T-cell (primary cell): ENCODE data around the gene ILDR2. TPM values are rescaled to one million over a fixed set of nuclear protein-coding genes. Genes with fewer than 3 reads are reported as not detected.

Experiments
- ATAC-seq, 4 experiments: fragments of 200-7000 bp in 3 of 4; fragments of 150-1000 bp in 1 of 4; cut with Tn5 transposase; replicated peaks in 1 of 4; 1 replicate in 3 of 4; 2 replicates in 1 of 4; pipeline ENCODE4 v1.10.0; 2021; ENCODE audit warnings: moderate library complexity in 3 of 4, mild to moderate bottlenecking in 2 of 4, moderate number of reproducible peaks in 1 of 4
- CTCF ChIA-PET, 2 donors: fragments of 300-600 bp; sonication (Branson Sonifier 250); formaldehyde crosslinking; loops; one replicate each; lab custom pipeline; 2022; ENCODE audit warnings: antibody characterized with exemption in 2 of 2; lab: Charles Lee
- POLR2A ChIA-PET, 2 donors: fragments of 300-600 bp; sonication (Branson Sonifier 250); formaldehyde crosslinking; loops; one replicate each; lab custom pipeline; 2022; ENCODE audit warnings: antibody characterized with exemption in 2 of 2; lab: Charles Lee
- DNase-seq, 35 experiments: peaks; one replicate each; pipeline versions ENCODE4 v3.0.0 to v3.0.0-alpha.2; 2013 to 2023
- H3K27ac ChIP-seq: one replicate; pipeline ENCODE4 v1.5.1; 2013; ENCODE audit warnings: low read length
- H3K27me3 ChIP-seq, 2 experiments: replicated peaks in 1 of 2; 1 replicate in 1 of 2; 2 replicates in 1 of 2; pipeline versions ENCODE4 v1.6.1 to v1.7.0; 2013; ENCODE audit warnings: low read length in 1 of 2, mixed read lengths in 1 of 2; ENCODE audit not compliant: control insufficient read depth in 2 of 2, insufficient read depth in 2 of 2; ENCODE audit errors: extremely low read depth in 1 of 2
- H3K36me3 ChIP-seq, 2 donors: 1 replicate in 1 of 2; 2 replicates in 1 of 2; pipeline versions ENCODE4 v1.6.1 to v1.7.0; 2013; ENCODE audit warnings: low read length in 1 of 2; ENCODE audit not compliant: control insufficient read depth in 2 of 2, insufficient read depth in 1 of 2; ENCODE audit errors: extremely low read depth in 1 of 2
- H3K4me1 ChIP-seq, 2 experiments: 1 replicate in 1 of 2; 2 replicates in 1 of 2; pipeline versions ENCODE4 v1.6.1 to v1.7.0; 2013; ENCODE audit warnings: low read length in 2 of 2, mixed read lengths in 1 of 2; ENCODE audit not compliant: insufficient read depth in 2 of 2, control insufficient read depth in 1 of 2; ENCODE audit errors: extremely low read depth in 1 of 2
- H3K4me3 ChIP-seq, 2 donors: 1 replicate in 1 of 2; 2 replicates in 1 of 2; pipeline versions ENCODE4 v1.5.1 to v1.7.0; 2013; ENCODE audit warnings: mild to moderate bottlenecking in 2 of 2, low read length in 1 of 2, moderate library complexity in 1 of 2; ENCODE audit not compliant: control insufficient read depth in 1 of 2; ENCODE audit errors: extremely low read depth in 1 of 2
- H3K9me3 ChIP-seq: 2 replicates; pipeline ENCODE4 v1.7.0; 2013
- H3K27ac Mint-ChIP-seq, 2 donors: one replicate each; pipeline ENCODE4 v1.8.0; 2020 to 2021; ENCODE audit warnings: mild to moderate bottlenecking in 2 of 2, mixed read lengths in 2 of 2
- H3K27me3 Mint-ChIP-seq, 2 donors: one replicate each; pipeline ENCODE4 v1.8.0; 2021 to 2022; ENCODE audit warnings: mixed read lengths in 2 of 2
- H3K36me3 Mint-ChIP-seq: one replicate; pipeline ENCODE4 v1.8.0; 2021; ENCODE audit warnings: mixed read lengths
- H3K4me1 Mint-ChIP-seq, 3 donors: one replicate each; pipeline ENCODE4 v1.8.0; 2020 to 2022; ENCODE audit warnings: mixed read lengths in 3 of 3, mild to moderate bottlenecking in 1 of 3
- H3K4me3 Mint-ChIP-seq, 3 donors: one replicate each; pipeline ENCODE4 v1.8.0; 2020 to 2022; ENCODE audit warnings: mild to moderate bottlenecking in 3 of 3, mixed read lengths in 3 of 3, moderate library complexity in 3 of 3
- H3K9me3 Mint-ChIP-seq, 3 donors: one replicate each; pipeline ENCODE4 v1.8.0; 2020 to 2022; ENCODE audit warnings: mixed read lengths in 3 of 3
- WGBS: methylation state at CpG from one replicate; pipeline ENCODE4 v1.1.5; 2013; ENCODE audit warnings: missing lambda C conversion rate; ENCODE audit not compliant: insufficient coverage; 5-methylcytosine and 5-hydroxymethylcytosine counted together
- total RNA-seq, 35 experiments: library from RNA in 6 of 35; stranded (reverse) in 6 of 35; fragments of 120-200 nt in 1 of 35; gene quantifications; one replicate each; pipeline versions ENCODE4 v1.2.1 to v1.2.4 and lab custom pipeline; 2013 to 2026

ILDR2 gene
- total RNA-seq, 5 donors from 2014 or later (not counting 1 experiment from before 2014, with no cell fraction given) = 0.13 to 0.61 (median 0.30) TPM

DNA sequence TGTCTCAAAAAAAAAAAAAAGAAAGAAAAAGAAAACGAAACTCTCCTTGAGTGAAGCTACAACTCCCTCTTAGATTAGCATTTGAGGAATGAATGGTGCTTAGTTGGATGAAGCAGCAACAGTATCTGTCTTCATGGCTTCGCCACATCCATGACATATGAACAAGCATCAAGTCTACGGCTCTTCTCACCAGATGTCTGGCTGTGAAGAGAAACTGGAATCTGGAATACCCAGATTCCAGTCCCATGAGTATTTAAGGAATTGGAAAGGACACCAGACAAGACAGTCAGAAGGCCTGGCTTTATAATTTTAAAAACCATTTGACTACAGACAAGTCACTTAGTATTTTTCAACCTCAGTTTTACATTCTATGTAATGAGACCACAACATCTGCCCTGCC lies 61.2 kb downstream of the ILDR2 start:
- Mint-ChIP-seq H3K27me3 (peaks cover 8 to 16% of the 10 kb centered on the region in 2 donors), H3K9me3 (no peaks in the 10 kb centered on the region), H3K4me1 (peaks cover 0 to 7% (median 6%) of the 10 kb centered on the region in 3 donors), H3K27ac (no peak overlapping the region), H3K4me3 (no peak overlapping the region), H3K36me3 (no peaks in the 10 kb centered on the region)
- no peaks in the 10 kb centered on the region for H3K36me3 ChIP-seq
- H3K4me1 ChIP-seq = no peaks in the 10 kb centered on the region
- ATAC-seq (no peak), DNase-seq (no peak)
- H3K27me3 ChIP-seq = peaks cover 0 to 2% of the 10 kb centered on the region in 2 experiments
- CTCF ChIA-PET = interaction anchor here (0.6 to 10.6 kb wide), 4 partner anchors 37 to 147 kb away, joined by 3 to 325 read pairs (median 106); no protein-coding TSS in a partner anchor
- POLR2A ChIA-PET = no interaction called here
- H3K9me3 ChIP-seq = no peaks in the 10 kb centered on the region
- H3K27ac ChIP-seq = no peak overlapping the region
- no peak overlapping the region for H3K4me3 ChIP-seq
- no CpG with 5 or more reads among the region's 3 CpGs for WGBS

DNA sequence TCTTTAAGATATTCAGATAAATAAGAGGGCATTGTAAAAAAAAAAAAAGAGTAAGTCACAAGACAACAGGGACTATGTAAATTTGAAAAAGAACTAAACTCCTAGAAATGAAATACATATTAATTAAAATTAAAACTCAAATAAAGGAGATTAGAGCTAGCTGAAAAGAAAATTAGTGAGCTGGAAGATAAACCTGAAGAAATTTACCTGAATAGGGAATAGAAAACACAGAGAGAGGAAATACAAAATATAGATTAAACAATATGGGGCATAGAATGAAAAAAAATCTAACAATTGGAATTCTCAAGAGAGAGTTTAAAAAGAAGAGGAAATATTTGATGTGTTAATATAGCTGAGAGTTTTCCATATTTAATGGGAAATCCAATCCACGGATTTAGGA lies 63.7 kb downstream of the ILDR2 start:
- Mint-ChIP-seq H3K4me1 (peaks cover 0 to 7% (median 6%) of the 10 kb centered on the region in 3 donors), H3K27me3 (peaks cover 0 to 2% of the 10 kb centered on the region in 2 donors), H3K9me3 (no peaks in the 10 kb centered on the region), H3K27ac (no peak overlapping the region), H3K36me3 (no peaks in the 10 kb centered on the region), H3K4me3 (no peak overlapping the region)
- Histone ChIP-seq H3K4me3 (no peak overlapping the region), H3K4me1 (no peaks in the 10 kb centered on the region), H3K27me3 (peaks cover 0 to 3% of the 10 kb centered on the region in 2 experiments), H3K9me3 (no peaks in the 10 kb centered on the region), H3K27ac (no peak overlapping the region), H3K36me3 (no peaks in the 10 kb centered on the region)
- no peak for ATAC-seq
- no peak for DNase-seq
- CTCF ChIA-PET = interaction anchor here (0.7 to 10.6 kb wide), 4 partner anchors 28 to 150 kb away, joined by 3 to 325 read pairs (median 110); no protein-coding TSS in a partner anchor
- no CpG with 5 or more reads among the region's 1 CpG for WGBS
- POLR2A ChIA-PET = no interaction called here

GRCh38 chr1:166910396-166910994 lies 64.8 kb downstream of the ILDR2 start:
- peaks cover 0 to 7% (median 6%) of the 10 kb centered on the region in 3 donors for H3K4me1 Mint-ChIP-seq
- Histone ChIP-seq H3K4me1 (no peaks in the 10 kb centered on the region), H3K4me3 (no peak overlapping the region), H3K9me3 (no peaks in the 10 kb centered on the region), H3K36me3 (no peaks in the 10 kb centered on the region), H3K27me3 (peaks cover 0 to 3% of the 10 kb centered on the region in 2 experiments), H3K27ac (no peak overlapping the region)
- H3K36me3 Mint-ChIP-seq = no peaks in the 10 kb centered on the region
- DNase-seq (peak; percentile 40 to 92 (median 69)), ATAC-seq (peak; percentile 99 to 100 (median 100))
- H3K4me3 Mint-ChIP-seq = no peak overlapping the region
- no peaks in the 10 kb centered on the region for H3K27me3 Mint-ChIP-seq
- H3K27ac Mint-ChIP-seq = no peak overlapping the region
- WGBS = no CpG with 5 or more reads among the region's 1 CpG
- ChIA-PET POLR2A (interaction anchor here (0.6 to 1.1 kb wide), 3 partner anchors 151 to 159 kb away, joined by 3 to 7 read pairs (median 6); no protein-coding TSS in a partner anchor), CTCF (interaction anchor here (0.5 to 10.6 kb wide), 51 partner anchors 8 to 647 kb away, joined by 3 to 325 read pairs (median 4); partner anchors contain the start of genes CREG1 (in 1 of the 2), POU2F1 (in 1 of the 2) and TADA1 (in 1 of the 2))
- H3K9me3 Mint-ChIP-seq = no peaks in the 10 kb centered on the region

DNA sequence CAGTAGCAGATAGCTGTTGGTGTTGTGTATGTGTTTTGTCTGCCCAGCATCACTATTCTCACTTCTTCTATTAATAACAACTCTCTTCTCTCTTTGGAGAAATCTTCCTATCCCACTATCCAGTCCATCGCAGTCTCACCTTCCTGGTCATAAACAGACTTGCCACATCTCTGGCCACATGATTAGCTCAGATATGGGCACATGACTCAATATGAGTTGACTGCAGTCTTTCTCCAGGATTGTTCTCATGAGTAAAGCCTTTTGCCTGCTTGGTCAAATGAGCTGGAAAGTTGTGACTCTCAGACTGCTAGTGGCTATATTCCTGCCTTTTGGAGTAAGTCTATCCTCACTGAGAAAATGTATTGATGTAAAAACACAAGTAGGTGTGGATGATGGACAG lies 66.4 kb downstream of the ILDR2 start:
- no peaks in the 10 kb centered on the region for H3K9me3 ChIP-seq
- WGBS = 67% methylated on average over 1 of the region's 1 CpG
- H3K36me3 ChIP-seq = no peaks in the 10 kb centered on the region
- Mint-ChIP-seq H3K27me3 (peaks cover 0 to 1% of the 10 kb centered on the region in 2 donors), H3K4me3 (no peak overlapping the region), H3K27ac (no peak overlapping the region), H3K9me3 (no peaks in the 10 kb centered on the region), H3K36me3 (no peaks in the 10 kb centered on the region), H3K4me1 (peaks cover 0 to 7% (median 6%) of the 10 kb centered on the region in 3 donors)
- CTCF ChIA-PET = interaction anchor here (0.7 to 10.6 kb wide), 7 partner anchors 30 to 625 kb away, joined by 3 to 325 read pairs (median 8); no protein-coding TSS in a partner anchor
- no peak overlapping the region for H3K27ac ChIP-seq
- DNase-seq (no peak), ATAC-seq (no peak)
- peaks cover 0 to 3% of the 10 kb centered on the region in 2 experiments for H3K27me3 ChIP-seq
- no peaks in the 10 kb centered on the region for H3K4me1 ChIP-seq
- no peak overlapping the region for H3K4me3 ChIP-seq
- POLR2A ChIA-PET = interaction anchor here (0.6 to 0.7 kb wide), 2 partner anchors 153 to 331 kb away, joined by 3 to 4 read pairs; no protein-coding TSS in a partner anchor

- H3K27me3 ChIP-seq = peaks cover 0 to 3% of the 10 kb centered on the region in 2 experiments
- Mint-ChIP-seq H3K9me3 (no peaks in the 10 kb centered on the region), H3K36me3 (no peaks in the 10 kb centered on the region), H3K27ac (no peak overlapping the region), H3K4me1 (peaks cover 0 to 7% (median 6%) of the 10 kb centered on the region in 3 donors), H3K27me3 (peaks cover 0 to 1% of the 10 kb centered on the region in 2 donors), H3K4me3 (no peak overlapping the region)
- DNase-seq = no peak
- no peak overlapping the region for H3K4me3 ChIP-seq
- ChIA-PET CTCF (interaction anchor here (7.6 to 10.6 kb wide), 2 partner anchors 152 to 153 kb away, joined by 208 to 325 read pairs; no protein-coding TSS in a partner anchor), POLR2A (no interaction called here)
- H3K4me1 ChIP-seq = no peaks in the 10 kb centered on the region
- no peaks in the 10 kb centered on the region for H3K36me3 ChIP-seq
- H3K9me3 ChIP-seq = no peaks in the 10 kb centered on the region
- no peak for ATAC-seq
- WGBS = no CpG with 5 or more reads among the region's 3 CpGs
- H3K27ac ChIP-seq = no peak overlapping the region
Measured at GRCh38 chr1:166907763-166908162, 67.6 kb downstream of the ILDR2 start.

GRCh38 chr1:166907051-166907450 lies 68.3 kb downstream of the ILDR2 start:
- Mint-ChIP-seq H3K27ac (no peak overlapping the region), H3K36me3 (no peaks in the 10 kb centered on the region), H3K4me3 (no peak overlapping the region), H3K27me3 (peaks cover 0 to 1% of the 10 kb centered on the region in 2 donors), H3K9me3 (no peaks in the 10 kb centered on the region), H3K4me1 (peaks cover 0 to 7% (median 6%) of the 10 kb centered on the region in 3 donors)
- Histone ChIP-seq H3K36me3 (no peaks in the 10 kb centered on the region), H3K9me3 (no peaks in the 10 kb centered on the region), H3K4me1 (no peaks in the 10 kb centered on the region), H3K27ac (no peak overlapping the region), H3K27me3 (peaks cover 0 to 3% of the 10 kb centered on the region in 2 experiments), H3K4me3 (no peak overlapping the region)
- DNase-seq (no peak), ATAC-seq (no peak)
- ChIA-PET POLR2A (no interaction called here), CTCF (interaction anchor here (0.6 to 10.6 kb wide), 3 partner anchors 152 to 185 kb away, joined by 3 to 325 read pairs (median 208); no protein-coding TSS in a partner anchor)
- whole genome bisulfite sequencing = no CpG with 5 or more reads among the region's 4 CpGs
